Effector CD8-positive, alpha-beta T cell (primary cell): ENCODE results near the gene ELF5.

Experiments used
- DNase-seq: peaks from one replicate; lab custom pipeline; 2025; lab: John Stamatoyannopoulos, UW
- total RNA-seq, 4 experiments: gene quantifications; one replicate each; lab custom pipeline; 2026; lab: John Stamatoyannopoulos, UW

ELF5 gene
- 0 reads per million in 4 experiments for total RNA-seq

DNA sequence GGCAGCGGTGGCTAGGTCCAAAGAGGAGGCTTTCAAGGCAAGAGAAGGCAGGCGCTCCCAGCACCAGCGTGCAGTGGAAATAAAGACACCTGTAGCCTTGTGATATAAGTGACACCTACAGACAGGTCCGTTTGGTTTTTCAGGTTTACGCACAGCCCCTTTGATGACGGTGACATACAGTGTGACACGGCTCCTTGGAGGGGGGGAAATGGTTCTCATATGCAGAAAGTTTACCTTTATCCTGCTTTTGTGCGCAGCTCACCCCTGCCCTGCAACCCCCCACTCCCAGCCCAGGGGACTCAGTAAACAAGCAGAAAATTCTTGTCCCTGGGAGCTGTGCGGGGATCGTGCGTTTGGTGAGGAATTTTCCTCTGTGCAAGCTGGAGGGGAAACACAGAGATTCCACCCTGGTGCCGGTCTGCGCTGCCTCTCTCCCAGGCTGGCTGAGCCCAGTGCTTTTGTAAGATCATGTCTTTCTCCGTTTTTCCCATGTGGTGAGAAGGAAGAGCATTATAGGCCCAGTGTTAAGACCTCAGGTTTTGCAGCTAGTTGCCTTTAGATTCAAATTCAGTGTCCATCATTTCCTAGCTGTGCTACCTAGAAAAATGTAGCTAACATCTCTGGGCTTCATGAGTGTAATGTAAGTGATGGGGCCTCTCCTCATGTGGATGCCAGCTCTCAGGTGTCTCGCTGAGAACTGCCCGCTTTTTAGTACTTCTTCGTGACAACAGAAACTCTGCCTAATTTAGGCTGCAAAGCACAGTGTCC, at the start of gene ELF5:
TSS of gene ELF5 (minus strand) at position 113 of the 768 bp plus-strand sequence. CDS start 8,045 bp downstream, outside the sequence.
- DNase-seq: no peak

DNA sequence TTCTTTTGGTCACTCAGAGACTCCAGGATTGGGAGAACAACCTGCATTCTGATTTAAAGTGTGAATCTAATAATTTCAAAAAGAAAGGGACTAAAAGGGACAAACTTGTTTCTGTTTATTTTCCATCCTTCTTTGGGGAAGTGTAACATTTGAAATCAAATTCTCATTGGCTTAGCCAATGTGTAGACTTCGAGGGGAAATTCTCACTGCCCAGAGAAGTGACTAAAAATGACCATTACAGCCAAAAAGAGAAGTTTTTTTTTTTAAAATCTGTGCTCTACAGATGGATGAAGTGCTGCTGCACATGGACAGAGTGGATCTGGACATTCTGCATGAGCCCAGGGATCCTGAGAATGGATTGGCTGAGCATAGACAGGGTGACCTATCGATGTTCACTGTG, 49.4 kb upstream of the ELF5 start:
- DNase-seq: no peak

DNA sequence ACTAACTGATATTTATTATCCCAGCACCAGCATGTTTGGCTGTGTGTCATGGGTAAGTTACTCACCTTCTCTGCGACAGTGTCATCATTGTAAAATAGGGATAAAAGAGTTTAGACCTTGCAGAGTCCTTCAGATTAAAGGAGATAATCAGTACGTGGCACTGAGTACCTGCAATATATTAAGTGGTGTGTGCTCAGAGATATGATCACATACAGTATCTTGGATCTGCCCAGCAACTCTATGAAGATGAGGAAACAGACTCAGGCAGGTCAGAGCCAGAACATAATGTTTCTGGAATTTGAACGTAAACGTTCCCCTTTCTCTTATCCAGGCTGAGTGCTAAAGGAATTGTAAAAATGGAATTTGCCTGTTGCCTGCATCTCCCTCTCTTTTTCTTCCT, 46.9 kb upstream of the ELF5 start:
- no peak for DNase-seq

DNA sequence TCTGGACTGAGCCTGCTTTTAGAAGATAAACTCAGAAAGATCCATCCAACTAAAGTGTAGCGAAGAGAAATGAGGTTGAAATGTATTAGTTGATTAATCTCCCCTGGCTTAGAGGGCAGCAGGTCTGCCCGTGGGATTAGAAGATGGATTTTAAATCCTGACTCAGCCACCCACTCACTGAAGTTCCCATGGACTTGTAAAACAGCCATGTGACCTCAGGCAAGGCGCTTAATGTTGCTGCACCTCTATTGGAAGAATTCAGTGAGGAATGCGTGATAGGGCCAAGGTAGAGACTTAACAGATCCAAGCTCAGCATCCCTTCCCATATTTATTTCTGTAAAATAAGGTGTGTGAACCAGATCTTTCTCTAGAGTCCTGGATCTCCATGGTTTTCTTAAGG, 45.1 kb upstream of the ELF5 start:
- DNase-seq: no peak

DNA sequence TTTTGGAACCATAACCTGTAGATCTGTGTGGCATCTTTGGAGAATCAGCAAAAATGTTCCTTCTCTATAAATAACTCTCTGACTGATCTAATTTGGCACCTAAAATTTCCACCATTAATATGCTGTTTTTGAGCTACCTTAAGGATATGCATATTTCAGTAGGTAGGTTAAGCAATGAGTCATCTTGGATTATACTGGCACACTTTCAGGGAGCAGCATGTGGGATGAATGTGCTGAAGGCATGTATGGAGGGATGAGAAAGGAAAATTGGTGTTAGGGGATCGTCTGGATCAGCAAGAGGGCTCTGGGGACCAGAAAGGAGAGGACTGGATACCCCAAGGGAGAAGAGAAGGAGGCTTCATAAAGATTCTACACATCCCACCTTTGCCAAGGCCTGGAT, 44.6 kb upstream of the ELF5 start:
- no peak for DNase-seq

DNA sequence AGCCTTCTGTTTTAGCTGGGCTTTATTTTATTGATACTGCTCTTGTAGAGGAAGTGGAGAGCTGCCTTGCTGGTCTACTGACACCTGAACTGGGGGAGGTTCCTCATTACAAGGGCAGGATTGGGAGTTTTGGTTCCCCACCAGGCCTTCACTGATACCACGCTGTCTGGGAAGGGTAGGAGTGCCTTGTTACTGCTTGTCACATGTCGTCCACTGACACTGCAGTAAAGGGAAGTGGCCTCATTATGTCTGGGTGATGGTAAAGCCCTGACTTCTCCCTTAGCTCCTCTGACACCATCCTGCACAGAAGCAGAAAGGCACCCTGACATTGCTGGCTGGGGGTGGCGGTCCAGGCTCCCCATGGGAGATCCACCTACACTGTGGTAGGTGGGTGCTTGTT, 38.7 kb upstream of the ELF5 start:
- no peak for DNase-seq

DNA sequence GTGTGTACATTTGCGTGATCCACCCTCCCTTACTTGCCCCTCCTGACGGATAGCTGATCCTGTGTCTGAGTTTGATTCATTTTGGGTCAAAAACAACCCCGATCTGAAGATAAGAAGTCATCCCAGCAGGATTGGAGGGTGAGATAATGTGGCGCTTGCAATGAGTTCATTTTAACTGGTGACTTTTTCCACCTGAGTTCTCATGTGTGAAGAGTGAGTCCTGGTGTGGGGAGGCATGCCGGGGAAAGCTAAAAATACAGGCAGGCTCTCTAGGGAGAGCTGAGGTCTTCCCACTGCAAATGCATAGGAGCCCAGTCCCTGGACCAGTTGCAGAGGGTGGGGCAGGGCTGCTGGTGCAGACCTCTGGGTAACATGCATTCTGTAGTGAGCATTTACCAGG, 35.7 kb upstream of the ELF5 start:
- DNase-seq: no peak

DNA sequence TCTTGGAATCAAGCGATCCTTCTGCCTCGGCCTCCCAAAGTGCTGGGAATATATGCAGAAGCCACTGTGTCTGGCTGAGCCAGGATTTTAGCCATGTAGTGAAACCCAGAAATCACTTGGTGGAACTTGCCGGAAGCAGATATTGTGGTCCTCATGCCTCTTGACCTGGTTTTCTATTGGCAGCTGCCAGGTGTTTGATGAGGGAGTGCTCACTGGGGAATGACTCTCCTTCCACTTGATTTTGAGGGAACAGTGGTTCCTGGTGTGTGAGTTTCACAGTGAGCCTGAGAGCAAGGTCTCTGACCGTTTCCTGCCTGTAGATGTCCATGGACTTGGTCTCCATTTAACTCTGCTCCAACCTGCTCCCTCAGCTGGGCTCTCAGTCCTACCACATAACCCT, 34.7 kb upstream of the ELF5 start:
- no peak for DNase-seq

DNA sequence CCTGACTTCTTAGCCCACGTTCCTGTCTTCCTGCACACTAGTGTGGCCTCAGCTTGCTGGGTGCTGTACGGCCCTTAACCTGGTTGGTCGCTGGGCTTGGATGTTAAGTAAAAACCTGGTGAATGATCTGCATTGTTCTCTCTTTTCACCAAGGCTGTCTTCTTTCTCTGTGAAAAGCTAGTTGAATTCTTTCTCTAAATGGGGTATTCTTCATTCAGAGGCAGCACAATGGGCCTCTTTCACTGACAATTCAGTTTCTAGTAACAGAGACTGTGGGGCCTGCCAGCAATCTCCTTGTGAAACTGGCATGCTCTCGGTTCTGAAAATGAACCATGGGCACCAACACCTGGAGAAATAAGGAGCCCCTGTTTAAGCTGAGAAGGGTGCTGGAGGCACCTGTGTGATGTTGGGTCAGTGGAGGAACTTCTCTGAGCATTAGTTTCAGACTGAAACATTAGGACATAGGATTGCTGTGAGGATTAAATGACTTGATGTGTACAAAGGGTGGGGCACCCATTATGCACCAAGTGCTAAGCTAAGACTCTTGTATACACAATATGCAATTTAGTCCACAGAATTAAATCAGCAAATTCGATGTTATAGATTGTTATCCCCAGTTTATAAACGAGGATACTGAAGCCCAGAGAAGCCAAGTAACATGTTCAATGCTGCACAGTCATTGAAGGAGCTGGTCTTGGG, 33.1 kb upstream of the ELF5 start:
- no peak for DNase-seq

DNA sequence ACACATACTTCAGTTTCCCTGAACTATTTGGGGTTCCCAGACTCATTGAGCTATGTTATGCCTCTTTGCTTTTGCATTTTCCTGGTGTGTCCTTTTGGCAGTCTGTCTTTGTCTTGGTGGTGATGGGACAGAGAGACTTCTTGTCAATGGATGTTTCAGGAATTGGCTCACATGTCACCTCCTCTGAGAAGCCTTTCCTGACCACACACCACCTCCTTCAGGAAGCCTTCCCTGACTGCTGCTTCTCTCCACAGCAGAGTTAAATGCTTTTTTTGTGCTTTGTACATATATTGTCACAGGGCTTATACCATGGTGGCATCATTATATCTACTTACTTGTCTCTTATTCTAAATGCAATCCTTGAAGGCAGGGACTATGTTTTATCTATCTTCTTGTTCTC, 28.5 kb upstream of the ELF5 start:
- DNase-seq: no peak

DNA sequence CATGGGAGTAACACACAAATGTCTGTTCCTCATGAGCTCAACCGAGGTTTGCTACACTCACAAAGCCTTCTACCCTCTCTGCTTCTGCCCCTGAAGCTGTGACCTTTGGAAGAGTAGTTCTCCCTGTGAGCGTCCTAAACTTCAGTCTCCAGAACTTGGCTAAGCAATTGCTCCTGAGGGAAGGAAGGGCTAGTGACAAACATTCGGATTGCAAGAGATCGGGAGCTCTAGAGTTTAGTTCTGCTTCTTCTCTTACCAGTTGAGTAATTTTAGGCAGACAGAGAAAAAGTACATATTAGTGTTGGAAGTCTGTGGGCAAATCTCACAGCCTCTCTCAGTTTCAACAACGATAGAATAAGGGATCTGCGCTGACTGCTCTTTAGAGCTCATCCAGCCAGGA, 27.3 kb upstream of the ELF5 start:
- no peak for DNase-seq

DNA sequence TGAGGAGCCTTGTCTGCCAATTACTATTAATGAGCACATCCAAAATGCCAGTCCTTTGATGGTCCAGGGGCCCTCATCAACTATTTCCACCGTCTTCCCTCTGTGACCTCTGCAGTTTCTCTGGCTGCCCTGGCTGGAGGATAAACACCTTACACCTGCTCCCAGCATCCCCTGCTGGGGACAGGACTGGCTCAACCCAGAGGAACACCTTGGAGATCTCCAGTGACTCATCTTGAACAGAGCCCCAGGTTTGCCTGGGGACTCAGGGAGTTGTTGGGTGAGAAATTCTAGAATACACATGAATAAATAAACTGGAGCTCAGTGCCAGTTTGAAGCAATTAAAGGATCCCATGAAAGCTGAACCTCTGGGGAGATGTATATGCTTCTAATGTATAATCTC, 24.0 kb upstream of the ELF5 start:
- no peak for DNase-seq

DNA sequence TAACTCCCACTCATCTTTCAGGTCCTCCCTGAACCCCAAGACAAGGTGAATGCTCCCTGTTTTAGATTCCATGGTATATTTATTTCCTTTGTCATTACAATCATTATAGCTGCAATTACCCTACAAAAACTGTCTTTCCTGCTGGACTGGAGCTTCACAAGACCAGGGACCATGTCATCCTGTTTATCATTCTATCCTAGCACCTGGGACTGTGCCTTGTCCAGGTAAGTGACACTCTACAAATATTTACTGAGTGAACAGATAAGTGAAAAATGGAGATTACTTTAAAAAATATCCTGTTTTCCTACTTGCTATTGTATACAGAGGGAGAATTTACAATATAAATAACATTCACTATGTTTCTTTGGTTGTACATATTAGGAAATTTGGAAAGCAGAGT, 22.5 kb upstream of the ELF5 start:
- no peak for DNase-seq

DNA sequence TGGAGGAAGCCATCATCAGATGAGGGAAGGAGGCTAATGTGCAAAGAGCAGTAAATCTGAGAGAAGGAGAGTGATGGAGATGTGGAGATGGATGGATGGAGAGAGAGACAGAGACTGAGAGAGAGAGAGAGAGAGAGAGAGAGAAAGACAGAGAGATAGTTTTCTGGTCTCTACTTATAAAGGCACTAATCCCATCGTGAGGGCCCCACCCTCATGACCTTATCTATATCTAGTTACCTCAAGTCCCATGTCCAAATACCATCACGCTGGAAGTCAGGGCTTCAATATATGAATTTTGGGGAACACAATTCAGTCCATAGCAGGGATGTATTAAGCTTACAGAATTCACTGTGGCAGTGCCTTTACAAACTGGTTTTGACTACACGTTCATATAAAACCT, 21.2 kb upstream of the ELF5 start:
- no peak for DNase-seq

DNA sequence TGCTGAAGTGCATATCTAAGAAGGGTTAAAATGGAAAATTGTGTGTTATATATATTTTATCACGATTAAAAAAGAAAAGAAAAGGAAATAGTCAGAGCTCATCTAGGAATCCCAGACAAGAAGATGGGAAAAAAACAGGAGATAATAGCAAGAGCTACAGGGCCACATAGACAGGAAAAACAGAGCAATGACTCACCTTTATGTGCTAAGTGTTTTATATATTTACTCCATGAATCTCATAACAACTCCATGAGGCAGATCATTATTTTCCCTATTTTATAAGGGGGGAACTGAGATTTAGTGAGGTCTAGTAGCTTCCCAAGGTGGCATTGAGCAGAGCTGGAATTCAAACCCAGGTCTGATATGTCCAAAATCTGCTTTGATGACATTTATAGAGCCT, 18.1 kb upstream of the ELF5 start:
- DNase-seq: no peak

DNA sequence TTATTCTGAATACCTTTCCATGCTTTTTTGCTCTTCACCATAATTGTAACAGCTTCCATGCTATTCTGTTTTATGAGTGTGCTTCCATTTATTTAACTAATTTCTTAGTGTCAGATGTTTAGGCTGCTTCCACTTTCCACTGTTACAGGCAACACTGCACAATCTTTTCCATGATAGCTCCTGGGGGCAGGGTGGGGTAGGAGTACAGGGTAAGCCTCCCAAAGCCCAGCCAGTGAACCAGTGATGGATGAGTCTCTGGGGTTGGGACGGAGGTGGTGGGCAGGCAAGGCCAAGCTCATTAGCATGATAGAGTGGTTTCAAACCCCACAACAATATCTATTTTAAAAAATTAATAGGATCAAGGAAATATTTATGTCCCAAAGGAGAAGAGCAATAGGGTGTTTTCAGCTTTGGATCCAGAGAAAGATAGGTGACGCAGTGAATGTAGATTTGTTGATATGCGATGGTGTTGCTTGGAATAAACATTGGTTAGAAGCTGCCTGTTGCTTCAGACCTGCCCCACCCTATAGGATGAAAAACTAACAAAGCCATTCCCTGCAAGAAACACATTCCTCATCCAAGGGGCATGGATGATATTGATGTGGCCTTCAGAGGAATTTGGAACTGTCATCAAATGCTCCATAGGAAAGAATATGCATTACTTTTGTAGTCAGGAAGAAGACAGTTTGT, 17.1 kb upstream of the ELF5 start:
- DNase-seq: no peak

DNA sequence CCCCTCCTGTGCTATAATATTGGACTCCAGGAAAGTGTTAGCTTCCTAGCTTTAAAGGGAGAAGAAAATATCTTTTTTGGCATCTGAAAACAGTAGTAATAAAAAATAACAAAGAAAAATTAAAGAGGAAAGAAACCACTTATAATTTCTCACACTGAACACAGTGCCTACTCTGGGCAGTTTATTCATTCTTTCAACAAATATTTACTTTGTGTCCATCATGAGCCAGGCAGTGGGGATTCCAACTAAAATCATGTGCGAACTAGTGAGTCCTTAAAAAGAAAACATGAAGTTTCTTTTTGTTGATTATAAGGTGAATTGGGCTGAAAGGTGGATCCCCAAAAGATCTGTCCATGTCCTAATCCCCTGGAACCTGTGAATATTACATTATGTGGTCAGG, 16.0 kb upstream of the ELF5 start:
- DNase-seq: no peak

DNA sequence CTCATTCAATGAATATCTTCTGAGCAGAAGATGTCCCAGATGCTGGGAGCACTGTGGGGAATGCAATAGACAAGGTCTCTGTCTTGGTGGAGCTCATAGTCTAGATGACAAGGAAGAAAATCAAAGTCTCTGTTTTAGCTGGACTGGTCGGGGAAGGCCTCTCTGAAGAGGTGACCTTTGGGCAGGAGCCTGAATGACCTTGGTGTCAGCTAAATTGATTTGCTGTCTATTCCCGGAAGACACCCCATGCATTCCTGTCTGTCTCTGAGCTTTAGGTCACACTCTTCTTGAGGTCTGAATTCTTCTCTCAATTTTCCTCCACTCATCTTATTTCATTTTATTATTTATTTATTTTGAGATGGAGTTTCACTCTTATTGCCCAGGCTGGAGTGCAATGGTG, 14.5 kb upstream of the ELF5 start:
- no peak for DNase-seq

DNA sequence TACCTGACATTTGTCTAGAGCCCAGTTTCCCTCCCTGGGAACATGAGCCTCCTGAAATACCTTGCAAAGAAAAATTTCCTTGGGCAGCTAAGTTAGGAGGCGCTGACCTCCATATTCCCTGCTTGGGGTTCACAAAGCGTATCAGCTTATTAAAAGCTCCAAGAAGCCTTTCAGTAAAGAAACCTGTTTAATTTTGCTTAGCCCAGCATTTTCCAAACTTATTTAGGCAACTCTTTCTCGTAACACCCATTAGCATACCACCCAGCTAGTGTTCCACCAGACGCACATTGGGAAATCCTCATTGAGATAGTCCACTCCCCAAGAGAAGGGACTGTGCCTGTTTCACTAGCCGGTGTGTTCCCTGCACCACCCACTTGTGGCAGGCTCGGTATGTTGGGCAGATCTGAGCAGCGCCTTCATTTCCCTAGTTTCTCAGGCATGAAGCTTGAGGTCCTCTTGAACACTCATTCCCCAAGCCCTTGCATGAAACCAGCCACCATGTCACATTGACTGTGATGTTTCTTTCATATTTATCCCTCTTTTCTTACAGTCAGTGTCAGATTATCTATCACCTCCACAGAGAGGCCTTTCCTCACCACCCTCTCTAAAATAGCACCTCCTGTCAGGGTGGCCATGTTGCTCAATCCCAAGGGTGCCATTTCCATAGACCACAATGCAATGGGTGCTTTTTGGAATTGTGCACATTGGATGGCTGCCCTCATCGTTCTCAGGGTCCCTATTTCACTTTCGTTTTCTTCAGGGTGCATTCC, 12.5 kb upstream of the ELF5 start:
- DNase-seq: no peak

DNA sequence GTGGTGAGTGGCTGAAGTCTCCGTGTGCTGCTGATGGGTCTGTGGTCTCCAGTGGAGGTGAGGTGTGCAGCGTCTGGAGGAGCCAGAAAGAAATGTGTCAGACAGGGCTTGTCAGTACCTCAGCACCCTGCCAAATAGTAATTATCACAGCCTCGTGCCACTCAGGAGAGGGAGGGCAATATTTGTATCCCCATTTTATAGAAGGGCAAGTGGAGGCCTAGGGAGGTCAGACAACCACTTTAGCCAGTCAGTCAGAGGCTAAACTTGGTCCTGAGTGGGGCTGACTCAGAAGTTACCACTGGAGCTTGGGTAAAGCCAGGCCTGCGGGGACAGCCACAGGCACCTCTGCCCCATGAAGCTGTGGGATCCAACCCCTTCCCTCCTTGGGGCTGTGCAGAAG, 11.5 kb upstream of the ELF5 start:
- no peak for DNase-seq

DNA sequence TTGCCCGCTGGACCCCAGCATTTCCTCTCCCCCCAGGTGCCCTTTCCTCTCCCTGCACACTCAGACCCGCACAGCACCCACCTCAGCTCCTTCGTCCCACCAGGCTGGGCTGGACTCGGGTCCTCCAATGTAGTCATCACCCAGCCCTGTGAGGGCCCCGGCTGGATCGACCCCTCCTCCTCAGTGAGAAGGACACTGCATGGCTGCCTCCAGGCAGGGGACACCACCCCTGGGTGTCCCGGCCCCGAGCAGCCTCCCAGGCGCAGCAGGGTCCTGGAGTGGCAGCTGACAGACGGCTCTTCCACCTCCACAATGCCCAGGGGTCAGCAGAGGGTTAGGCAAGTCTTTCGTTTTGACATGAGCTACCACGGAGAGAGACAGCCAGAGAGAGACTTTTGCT, 11.1 kb upstream of the ELF5 start:
- no peak for DNase-seq

DNA sequence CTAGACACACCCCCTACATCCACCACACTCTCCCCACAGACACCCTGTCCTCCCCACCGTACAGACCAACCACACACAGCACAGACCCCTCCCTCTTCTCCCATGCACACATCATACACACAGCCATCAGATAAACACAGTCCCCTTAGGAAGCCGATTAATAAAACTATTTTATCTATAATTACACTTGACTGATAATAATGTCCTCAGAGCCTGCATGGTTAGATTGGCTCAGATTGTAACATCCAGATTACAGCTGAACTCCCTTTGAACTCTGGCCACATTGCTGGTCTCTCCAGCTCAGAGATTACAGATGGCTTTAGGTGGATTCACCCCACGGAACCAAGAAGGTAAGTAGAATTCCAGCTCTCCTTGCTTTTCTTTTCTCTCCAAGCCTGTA, 9.5 kb upstream of the ELF5 start:
- DNase-seq: no peak
